ENCODE results near the gene KLHL36.

GRCh38 chr16:84643674-84644073 lies 4.6 kb upstream of the KLHL36 start:
- TF ChIP-seq CTCF (conservative IDR thresholded peaks at IDR 0.05; ENCODE audit: low read depth, low read length) (no peak), EZH2 (IDR thresholded peaks at IDR 0.05; ENCODE audit: borderline replicate concordance, low read depth, low read length, poor library complexity, severe bottlenecking) (no peak)

Measured in A673 (cell line).